Naive thymus-derived CD8-positive, alpha-beta T cell (primary cell): Measurements from ENCODE around the gene DSE. TPM values are rescaled to one million over a fixed set of nuclear protein-coding genes. Genes with fewer than 3 reads are reported as not detected.

Source experiments
- ATAC-seq, 2 donors: fragments of 150-1000 bp; cut with Tn5 transposase in 1 of 2; sonication (Bioruptor Pico), chemical (Tn5 transposase) in 1 of 2; 1 replicate in 1 of 2; 2 replicates in 1 of 2; pipeline ENCODE4 v1.10.0; 2021; ENCODE audit warnings: mild to moderate bottlenecking in 2 of 2, moderate library complexity in 2 of 2
- POLR2A ChIA-PET: fragments of 350-600 bp; sonication (Branson Sonifier 250); formaldehyde crosslinking; loops from one replicate; lab custom pipeline; 2021; ENCODE audit warnings: antibody characterized with exemption; lab: Charles Lee
- DNase-seq, 10 donors: peaks; one replicate each; pipeline versions ENCODE4 v3.0.0 to v3.0.0-alpha.2; 2020 to 2022
- H3K27ac Mint-ChIP-seq, 10 donors: one replicate each; pipeline ENCODE4 v1.8.0; 2020 to 2022; ENCODE audit warnings: mild to moderate bottlenecking in 10 of 10, mixed read lengths in 10 of 10, moderate library complexity in 4 of 10, inconsistent platforms in 1 of 10
- H3K27me3 Mint-ChIP-seq, 5 donors: one replicate each; pipeline ENCODE4 v1.8.0; 2021 to 2022; ENCODE audit warnings: mixed read lengths in 5 of 5
- H3K36me3 Mint-ChIP-seq, 3 donors: one replicate each; pipeline ENCODE4 v1.8.0; 2020 to 2022; ENCODE audit warnings: mixed read lengths in 3 of 3, mild to moderate bottlenecking in 2 of 3, inconsistent platforms in 1 of 3
- H3K4me1 Mint-ChIP-seq, 4 donors: one replicate each; pipeline ENCODE4 v1.8.0; 2021 to 2022; ENCODE audit warnings: mixed read lengths in 4 of 4
- H3K4me3 Mint-ChIP-seq, 10 donors: one replicate each; pipeline ENCODE4 v1.8.0; 2020 to 2022; ENCODE audit warnings: mild to moderate bottlenecking in 10 of 10, mixed read lengths in 10 of 10, moderate library complexity in 6 of 10, inconsistent platforms in 1 of 10
- H3K9me3 Mint-ChIP-seq, 9 donors: one replicate each; pipeline ENCODE4 v1.8.0; 2020 to 2022; ENCODE audit warnings: mixed read lengths in 9 of 9, mild to moderate bottlenecking in 3 of 9, inconsistent platforms in 1 of 9, moderate library complexity in 1 of 9
- polyA plus RNA-seq, 3 donors: library from polyadenylated mRNA; unstranded; fragments of 300-500 nt; fragmentation: Illumina TruSeq; gene quantifications; one replicate each; pipeline ENCODE4 v1.2.3, GENCODE V29; 2021
- total RNA-seq, 8 experiments: library from RNA in 2 of 8; stranded (reverse) in 2 of 8; gene quantifications; one replicate each; pipeline ENCODE4 v1.2.3 and lab custom pipeline; 2021 to 2026

The DSE gene
- total and polyA plus RNA-seq, 5 experiments from 2014 or later = 3.9 to 9.3 (median 4.9) TPM

DNA sequence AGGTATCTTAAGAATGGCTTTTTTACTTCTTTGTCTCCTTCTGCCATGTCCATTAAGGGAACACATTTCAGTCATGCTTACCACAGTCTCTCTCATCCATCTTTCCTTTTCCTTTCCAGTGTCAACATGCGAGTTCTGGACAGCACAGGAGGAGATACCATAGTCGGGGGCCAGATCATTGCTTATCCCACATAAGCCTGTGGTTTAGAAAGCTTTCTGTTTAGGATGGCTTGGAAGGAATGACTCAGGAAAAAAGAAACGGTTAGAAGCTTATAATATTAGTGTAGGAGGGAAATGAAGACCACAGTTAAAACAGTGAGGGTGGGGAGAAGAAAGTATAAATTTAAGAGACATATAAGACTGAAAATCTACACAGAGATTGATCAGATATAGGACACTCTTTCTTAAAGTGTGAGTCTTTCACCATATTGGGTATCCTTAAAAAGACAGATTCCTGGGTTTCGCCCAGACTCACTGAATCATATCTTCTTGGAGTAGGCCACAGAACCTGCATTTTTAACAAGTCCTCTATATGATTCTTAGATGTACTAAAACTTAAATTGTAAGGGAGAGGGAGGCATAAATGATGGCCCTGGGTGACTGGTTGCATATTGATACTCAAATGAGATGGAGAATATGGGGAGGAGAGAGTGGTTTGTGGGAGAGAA, 36.1 kb downstream of the DSE start:
- H3K36me3 Mint-ChIP-seq = peaks cover 0 to 9% (median 4%) of the 10 kb centered on the region in 3 donors
- H3K4me3 Mint-ChIP-seq = no peak overlapping the region
- H3K4me1 Mint-ChIP-seq = peaks cover 0 to 41% (median 2%) of the 10 kb centered on the region in 4 donors
- no peaks in the 10 kb centered on the region for H3K9me3 Mint-ChIP-seq
- H3K27ac Mint-ChIP-seq = peak overlapping the region in 1 of 10 donors; percentile 2
- DNase-seq = no peak
- ATAC-seq = no peak
- POLR2A ChIA-PET = no interaction called here
- H3K27me3 Mint-ChIP-seq = peaks cover 0 to 3% (median 0%) of the 10 kb centered on the region in 5 donors

DNA sequence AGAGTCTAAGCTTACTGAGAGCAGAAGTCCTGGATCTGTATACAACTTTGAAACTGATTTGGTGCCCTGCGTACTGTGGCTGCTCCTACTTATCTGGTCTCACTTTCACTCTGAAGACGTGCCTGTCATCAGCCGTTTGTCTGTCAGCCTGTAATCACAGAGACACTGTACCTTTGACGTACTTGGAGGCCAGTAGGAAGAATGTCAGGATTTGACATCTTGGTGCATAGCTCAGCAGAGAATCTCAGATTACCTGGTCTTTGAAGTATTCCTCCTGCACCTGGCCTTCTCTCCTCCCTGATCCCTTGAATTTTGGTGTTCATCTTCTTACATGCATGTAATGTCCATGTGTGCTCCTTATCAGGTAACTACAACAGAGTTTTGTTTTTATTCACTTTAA, 37.7 kb downstream of the DSE start:
- H3K9me3 Mint-ChIP-seq = no peaks in the 10 kb centered on the region
- H3K27ac Mint-ChIP-seq = no peak overlapping the region
- no peak overlapping the region for H3K4me3 Mint-ChIP-seq
- peaks cover 0 to 9% (median 4%) of the 10 kb centered on the region in 3 donors for H3K36me3 Mint-ChIP-seq
- POLR2A ChIA-PET = no interaction called here
- ATAC-seq = no peak
- peaks cover 0 to 3% (median 0%) of the 10 kb centered on the region in 5 donors for H3K27me3 Mint-ChIP-seq
- no peak for DNase-seq
- peaks cover 0 to 43% (median 2%) of the 10 kb centered on the region in 4 donors for H3K4me1 Mint-ChIP-seq

DNA sequence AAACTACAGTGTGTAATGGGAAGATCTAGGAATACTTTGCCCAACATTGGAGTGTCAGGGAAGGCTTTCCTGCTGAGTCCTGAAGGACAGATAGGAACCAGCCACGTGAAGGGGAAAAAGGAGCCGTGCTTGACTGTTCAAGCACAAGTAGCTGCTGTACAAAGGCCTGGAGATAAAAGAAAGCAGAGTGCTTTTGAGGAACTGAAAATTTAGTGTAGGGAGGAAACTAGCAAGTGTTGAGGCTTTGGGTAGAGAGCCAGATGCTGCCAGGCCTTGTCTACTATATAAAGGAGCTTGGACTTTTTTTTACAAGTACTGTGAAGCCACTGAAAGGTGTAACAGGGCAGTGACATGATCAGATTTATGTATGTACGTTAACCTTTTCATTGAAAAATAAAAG, 39.0 kb downstream of the DSE start:
- POLR2A ChIA-PET = no interaction called here
- ATAC-seq (peak in 1 of 2 donors; percentile 52), DNase-seq (no peak)
- Mint-ChIP-seq H3K27ac (peak overlapping the region in 1 of 10 donors; percentile 53), H3K4me1 (peaks cover 0 to 39% (median 2%) of the 10 kb centered on the region in 4 donors), H3K4me3 (no peak overlapping the region), H3K9me3 (no peaks in the 10 kb centered on the region), H3K36me3 (peaks cover 0 to 11% (median 4%) of the 10 kb centered on the region in 3 donors), H3K27me3 (peaks cover 0 to 3% (median 0%) of the 10 kb centered on the region in 5 donors)

DNA sequence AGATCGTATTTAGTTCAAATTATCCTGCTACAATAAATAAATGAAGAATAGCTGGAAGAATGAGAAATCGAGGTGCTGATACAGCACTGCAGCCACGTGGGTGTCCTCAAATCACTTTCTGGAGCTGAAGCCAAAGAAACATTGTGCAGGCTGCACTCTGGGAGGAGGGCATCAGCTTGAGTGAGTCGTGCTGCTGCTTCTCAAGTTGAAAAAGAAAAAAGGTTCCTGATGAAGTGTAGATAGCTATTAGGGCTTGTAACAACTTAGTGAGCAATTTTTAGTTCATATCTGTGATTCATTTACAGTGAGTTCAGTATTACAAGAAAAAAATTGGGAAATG, 40.5 kb downstream of the DSE start:
- no peak for ATAC-seq
- POLR2A ChIA-PET = no interaction called here

DNA sequence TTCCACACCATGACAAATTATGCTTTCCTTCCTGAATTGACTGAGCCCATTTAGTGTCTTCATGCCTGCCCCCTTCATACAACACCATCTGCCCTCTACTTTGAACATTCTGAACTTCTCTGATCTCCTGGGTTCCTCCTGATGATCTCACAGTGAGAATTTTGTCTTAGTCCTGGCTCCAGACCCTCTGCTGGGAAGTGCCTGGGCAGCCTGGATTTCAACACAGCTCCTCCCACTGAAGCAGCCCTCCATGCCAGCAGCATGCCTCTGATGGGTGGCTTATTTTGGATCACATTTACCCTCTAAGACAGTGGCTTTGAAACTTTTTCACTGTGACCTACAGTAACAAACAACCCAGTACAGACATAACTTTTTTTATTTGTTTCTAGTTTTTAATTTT, 41.5 kb downstream of the DSE start:
- POLR2A ChIA-PET = no interaction called here
- peaks cover 0 to 25% (median 2%) of the 10 kb centered on the region in 4 donors for H3K4me1 Mint-ChIP-seq
- peaks cover 0 to 3% (median 0%) of the 10 kb centered on the region in 5 donors for H3K27me3 Mint-ChIP-seq
- DNase-seq (no peak), ATAC-seq (no peak)
- no peaks in the 10 kb centered on the region for H3K9me3 Mint-ChIP-seq
- no peak overlapping the region for H3K4me3 Mint-ChIP-seq
- peak overlapping the region in 1 of 10 donors; percentile 47 for H3K27ac Mint-ChIP-seq
- peaks cover 0 to 4% (median 0%) of the 10 kb centered on the region in 3 donors for H3K36me3 Mint-ChIP-seq

More for the DNA sequence above, 40.5 kb downstream of the DSE start:
- DNase-seq = no peak
- H3K4me3 Mint-ChIP-seq = no peak overlapping the region
- H3K27me3 Mint-ChIP-seq = peaks cover 0 to 3% (median 0%) of the 10 kb centered on the region in 5 donors
- no peaks in the 10 kb centered on the region for H3K9me3 Mint-ChIP-seq
- peaks cover 0 to 3% (median 0%) of the 10 kb centered on the region in 3 donors for H3K36me3 Mint-ChIP-seq
- H3K4me1 Mint-ChIP-seq = peaks cover 0 to 30% (median 2%) of the 10 kb centered on the region in 4 donors
- peak overlapping the region in 2 of 10 donors; percentile 41 to 63 for H3K27ac Mint-ChIP-seq

DNA sequence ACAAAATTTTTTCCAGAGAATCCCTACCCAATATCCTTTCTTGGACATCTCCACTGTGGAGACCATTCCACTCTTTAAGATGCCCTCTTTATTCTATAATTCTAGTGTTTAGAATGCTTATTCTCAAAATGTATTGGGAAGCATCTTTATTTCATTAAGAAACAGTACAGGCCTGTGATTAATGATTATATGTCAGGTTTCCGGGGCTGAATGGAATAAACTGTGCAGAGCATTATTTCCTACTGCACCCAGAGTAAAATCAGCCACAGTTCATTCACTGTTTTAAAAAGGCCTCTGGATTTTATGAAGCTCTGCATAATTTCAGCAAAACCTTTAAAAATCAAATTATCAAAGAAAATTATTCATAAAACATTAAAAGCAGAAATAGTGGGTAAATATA, 42.6 kb downstream of the DSE start:
- POLR2A ChIA-PET = no interaction called here
- DNase-seq (no peak), ATAC-seq (no peak)
- H3K4me1 Mint-ChIP-seq = peaks cover 0 to 23% (median 2%) of the 10 kb centered on the region in 4 donors
- peaks cover 0 to 2% (median 0%) of the 10 kb centered on the region in 5 donors for H3K27me3 Mint-ChIP-seq
- H3K9me3 Mint-ChIP-seq = no peaks in the 10 kb centered on the region
- no peak overlapping the region for H3K4me3 Mint-ChIP-seq
- H3K36me3 Mint-ChIP-seq = peaks cover 0 to 4% (median 0%) of the 10 kb centered on the region in 3 donors
- no peak overlapping the region for H3K27ac Mint-ChIP-seq

DNA sequence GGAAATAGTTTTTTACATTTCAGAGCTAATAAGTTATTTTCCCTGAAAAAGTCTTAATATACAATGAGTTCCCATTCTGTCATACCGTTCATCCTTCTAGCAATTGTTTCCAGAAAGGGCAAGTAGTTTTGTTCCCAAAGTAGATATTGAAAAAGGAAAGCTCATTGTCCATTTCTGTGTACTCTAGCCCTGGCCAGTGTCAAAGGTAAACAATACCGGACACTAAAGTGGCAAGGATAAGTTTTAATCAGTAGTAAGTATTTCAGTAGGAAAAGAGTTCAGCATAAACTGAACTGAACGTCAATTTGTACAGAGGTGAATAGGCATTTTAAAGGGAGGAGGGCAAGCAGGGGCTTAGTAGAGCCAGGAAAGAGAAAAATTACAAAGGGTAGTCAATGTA, 46.9 kb downstream of the DSE start:
- H3K27ac Mint-ChIP-seq = no peak overlapping the region
- H3K4me1 Mint-ChIP-seq = no peaks in the 10 kb centered on the region
- ATAC-seq (no peak), DNase-seq (no peak)
- H3K4me3 Mint-ChIP-seq = no peak overlapping the region
- H3K27me3 Mint-ChIP-seq = peaks cover 0 to 2% (median 0%) of the 10 kb centered on the region in 5 donors
- H3K9me3 Mint-ChIP-seq = no peaks in the 10 kb centered on the region
- POLR2A ChIA-PET = no interaction called here
- peaks cover 0 to 4% (median 0%) of the 10 kb centered on the region in 3 donors for H3K36me3 Mint-ChIP-seq

DNA sequence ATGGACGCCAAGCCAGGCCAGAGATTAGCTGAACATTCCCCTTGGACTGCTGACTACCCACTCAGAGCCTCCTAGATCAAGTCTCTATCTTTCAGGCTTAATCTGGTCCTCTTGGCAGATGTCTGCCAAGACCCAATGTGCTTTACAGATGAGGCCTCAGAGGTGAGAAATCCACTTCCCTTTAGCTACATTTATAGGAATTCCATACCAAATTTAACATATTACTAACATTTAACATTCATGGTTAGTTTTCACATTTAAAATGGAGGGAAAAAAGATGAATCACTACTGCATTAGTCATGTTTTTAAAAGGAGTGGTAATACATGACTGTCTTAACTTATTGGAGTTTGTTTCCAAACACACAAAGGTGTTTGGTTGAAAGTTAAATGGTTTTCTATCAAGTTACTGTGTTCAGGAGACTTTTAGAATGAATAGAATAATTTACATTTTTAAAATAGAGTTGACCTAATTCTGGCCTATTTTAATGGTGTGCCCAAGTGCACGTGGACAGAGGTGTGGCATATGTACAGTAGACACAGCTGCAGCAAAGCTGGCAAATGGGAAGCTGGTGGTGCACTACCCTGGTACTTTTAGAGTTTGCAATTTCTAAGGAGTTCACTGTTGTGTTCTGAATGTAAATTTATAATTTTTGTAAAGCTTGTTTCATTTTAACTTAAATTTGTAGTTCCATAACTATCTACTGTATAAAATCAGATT, 48.5 kb downstream of the DSE start:
- POLR2A ChIA-PET = no interaction called here
- DNase-seq (no peak), ATAC-seq (no peak)
- Mint-ChIP-seq H3K9me3 (no peaks in the 10 kb centered on the region), H3K4me3 (no peak overlapping the region), H3K36me3 (peaks cover 0 to 2% (median 0%) of the 10 kb centered on the region in 3 donors), H3K27ac (no peak overlapping the region), H3K27me3 (peaks cover 0 to 2% (median 0%) of the 10 kb centered on the region in 5 donors), H3K4me1 (no peaks in the 10 kb centered on the region)

DNA sequence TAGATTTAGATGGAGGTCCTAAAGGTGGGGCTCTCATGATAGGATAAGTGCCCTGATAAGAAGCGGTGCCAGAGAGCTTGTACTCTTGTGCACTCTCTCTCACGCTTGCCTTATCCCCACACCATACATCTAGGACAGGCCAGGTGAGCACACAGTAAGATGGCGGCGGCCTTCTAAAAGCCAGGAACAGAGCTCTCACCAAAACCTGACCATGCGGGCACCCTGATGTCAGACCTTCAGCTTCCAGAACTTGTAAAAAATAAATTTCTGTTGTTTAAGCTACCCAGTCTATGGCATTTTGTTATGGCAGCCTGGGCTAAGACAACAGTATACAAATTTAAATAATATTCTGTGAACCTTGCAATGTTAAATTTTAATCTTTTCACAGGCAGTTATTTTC, 49.6 kb downstream of the DSE start:
- no peaks in the 10 kb centered on the region for H3K4me1 Mint-ChIP-seq
- no peaks in the 10 kb centered on the region for H3K9me3 Mint-ChIP-seq
- ATAC-seq = no peak
- POLR2A ChIA-PET = no interaction called here
- peaks cover 0 to 2% (median 0%) of the 10 kb centered on the region in 3 donors for H3K36me3 Mint-ChIP-seq
- no peak overlapping the region for H3K4me3 Mint-ChIP-seq
- H3K27me3 Mint-ChIP-seq = peaks cover 0 to 2% (median 0%) of the 10 kb centered on the region in 5 donors
- H3K27ac Mint-ChIP-seq = no peak overlapping the region
- DNase-seq = no peak

DNA sequence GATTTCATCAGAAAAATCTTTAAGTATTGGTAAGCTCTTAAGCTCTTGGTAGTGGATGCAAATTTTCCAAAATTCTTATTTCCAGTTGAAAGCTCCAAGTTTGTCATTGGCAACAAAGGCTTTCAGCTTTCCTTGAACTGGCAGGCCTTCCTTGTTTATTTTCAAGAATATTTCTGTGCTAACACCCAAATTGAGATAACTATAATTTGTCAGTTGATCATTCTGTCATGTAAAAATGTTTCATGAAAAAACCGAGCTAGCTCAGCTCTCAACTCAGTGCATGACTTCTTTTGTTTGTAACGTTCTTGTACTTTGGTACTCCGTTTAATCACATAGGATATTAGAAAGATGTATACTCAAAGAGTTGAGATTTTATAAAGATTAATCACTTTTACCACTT, 51.5 kb downstream of the DSE start:
- Mint-ChIP-seq H3K4me1 (no peaks in the 10 kb centered on the region), H3K27ac (no peak overlapping the region), H3K36me3 (peaks cover 0 to 8% (median 6%) of the 10 kb centered on the region in 3 donors), H3K4me3 (no peak overlapping the region), H3K27me3 (peaks cover 0 to 2% (median 0%) of the 10 kb centered on the region in 5 donors), H3K9me3 (no peaks in the 10 kb centered on the region)
- DNase-seq (no peak), ATAC-seq (no peak)
- POLR2A ChIA-PET = no interaction called here

DNA sequence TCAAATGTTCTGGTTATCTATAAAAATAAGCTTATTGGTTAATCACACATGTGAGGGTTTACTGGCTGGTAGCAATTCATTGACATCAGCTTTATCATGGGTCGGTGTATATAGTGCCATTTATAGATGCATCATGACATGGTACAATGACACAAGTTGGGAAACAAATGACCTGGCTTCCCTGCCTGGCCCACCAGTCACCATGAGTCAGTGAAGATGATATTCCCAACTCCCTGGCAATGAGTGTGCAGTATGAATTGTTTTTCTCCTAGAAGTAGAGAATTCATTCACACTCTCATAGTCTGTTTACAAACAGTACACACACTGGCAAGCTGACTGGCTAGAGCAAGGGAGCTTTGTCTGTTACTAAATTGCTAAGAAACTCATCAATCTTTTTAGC, 53.3 kb downstream of the DSE start:
- Mint-ChIP-seq H3K9me3 (no peaks in the 10 kb centered on the region), H3K4me1 (no peaks in the 10 kb centered on the region), H3K4me3 (no peak overlapping the region), H3K36me3 (peaks cover 0 to 9% (median 6%) of the 10 kb centered on the region in 3 donors), H3K27ac (no peak overlapping the region), H3K27me3 (no peaks in the 10 kb centered on the region)
- ATAC-seq = no peak
- DNase-seq = no peak
- POLR2A ChIA-PET = no interaction called here

DNA sequence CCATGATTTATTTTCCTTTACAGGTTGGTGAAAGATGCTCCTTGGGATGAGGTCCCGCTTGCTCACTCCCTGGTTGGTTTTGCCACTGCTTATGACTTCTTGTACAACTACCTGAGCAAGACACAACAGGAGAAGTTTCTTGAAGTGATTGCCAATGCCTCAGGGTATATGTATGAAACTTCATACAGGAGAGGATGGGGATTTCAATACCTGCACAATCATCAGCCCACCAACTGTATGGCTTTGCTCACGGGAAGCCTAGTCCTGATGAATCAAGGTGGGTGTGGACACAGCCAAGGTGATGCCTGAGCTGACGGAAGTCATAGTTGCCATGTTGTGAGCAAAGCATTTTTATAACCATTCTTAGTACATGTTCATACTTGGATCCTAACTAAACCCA, 55.8 kb downstream of the DSE start:
- no peaks in the 10 kb centered on the region for H3K9me3 Mint-ChIP-seq
- DNase-seq = no peak
- no peak overlapping the region for H3K27ac Mint-ChIP-seq
- H3K36me3 Mint-ChIP-seq = peaks cover 0 to 11% (median 6%) of the 10 kb centered on the region in 3 donors
- ATAC-seq = no peak
- POLR2A ChIA-PET = no interaction called here
- no peaks in the 10 kb centered on the region for H3K27me3 Mint-ChIP-seq
- no peak overlapping the region for H3K4me3 Mint-ChIP-seq
- no peaks in the 10 kb centered on the region for H3K4me1 Mint-ChIP-seq

DNA sequence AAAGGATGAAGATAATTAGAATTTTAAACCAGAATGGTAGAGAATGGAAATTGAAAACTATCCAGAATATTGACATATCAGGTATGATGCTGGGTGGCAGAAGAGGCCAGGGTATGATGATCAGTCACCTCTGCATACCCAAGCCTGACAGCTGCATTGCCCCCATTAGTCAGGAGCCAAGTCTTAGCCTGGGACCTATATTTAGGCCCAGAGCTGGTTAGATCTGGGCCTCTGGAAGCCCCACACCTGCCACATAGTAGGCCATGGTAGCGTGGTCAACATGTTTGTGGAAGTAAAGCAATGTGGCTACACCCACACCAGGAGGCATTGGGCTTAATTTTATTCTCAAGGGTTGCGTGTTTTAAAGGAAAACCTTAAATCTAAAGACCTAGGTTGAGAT, 58.4 kb downstream of the DSE start:
- no peak for ATAC-seq
- Mint-ChIP-seq H3K9me3 (no peaks in the 10 kb centered on the region), H3K27ac (no peak overlapping the region), H3K4me1 (no peaks in the 10 kb centered on the region), H3K36me3 (peaks cover 0 to 11% (median 6%) of the 10 kb centered on the region in 3 donors), H3K4me3 (no peak overlapping the region), H3K27me3 (no peaks in the 10 kb centered on the region)
- DNase-seq = no peak
- POLR2A ChIA-PET = no interaction called here
